RWPE2 (cell line): Measurements from ENCODE around the gene CYB561.

ENCODE experiments used
- ATAC-seq: fragments of 200-7000 bp; cut with Tn5 transposase; 3 replicates; pipeline ENCODE4 v1.9.1; 2021; ENCODE audit warnings: low read depth
- DNase-seq: peaks from one replicate; pipeline ENCODE4 v3.0.0-alpha.2; 2020; ENCODE audit warnings: low spot score
- H3K27ac ChIP-seq: fragments of 450-650 bp; 2 replicates; pipeline ENCODE4 v1.5.1; 2017; ENCODE audit warnings: mild to moderate bottlenecking; ENCODE audit not compliant: poor library complexity, severe bottlenecking
- H3K27me3 ChIP-seq: fragments of 250-450 bp; sonication (Bioruptor Pico); 2 replicates; pipeline ENCODE4 v1.5.1; 2021; ENCODE audit warnings: mild to moderate bottlenecking, moderate library complexity; ENCODE audit not compliant: insufficient read depth, poor library complexity, severe bottlenecking
- H3K36me3 ChIP-seq: fragments of 250-450 bp; sonication (Bioruptor Pico); 2 replicates; pipeline ENCODE4 v1.5.1; 2020; ENCODE audit warnings: low read depth, mild to moderate bottlenecking, moderate library complexity
- H3K4me1 ChIP-seq: fragments of 250-450 bp; sonication (Bioruptor Pico); 2 replicates; pipeline ENCODE4 v1.5.1; 2021; ENCODE audit warnings: mild to moderate bottlenecking, moderate library complexity; ENCODE audit not compliant: insufficient read depth, poor library complexity, severe bottlenecking
- H3K4me3 ChIP-seq: fragments of 250-450 bp; sonication (Bioruptor Pico); 2 replicates; pipeline ENCODE4 v1.5.1; 2021; ENCODE audit warnings: mild to moderate bottlenecking, moderate library complexity; ENCODE audit not compliant: severe bottlenecking
- H3K9me3 ChIP-seq: fragments of 250-450 bp; sonication (Bioruptor Pico); 2 replicates; pipeline ENCODE4 v1.5.1; 2021; ENCODE audit warnings: mild to moderate bottlenecking, moderate library complexity; ENCODE audit not compliant: severe bottlenecking
- TF ChIP-seq, protein P1 (sequence below): fragments of 450-650 bp; IDR thresholded peaks from one replicate; pipeline ENCODE4 v1.5.1; 2017; ENCODE audit warnings: mild to moderate bottlenecking, moderate library complexity; ENCODE audit not compliant: poor library complexity, severe bottlenecking

Gene CYB561

DNA sequence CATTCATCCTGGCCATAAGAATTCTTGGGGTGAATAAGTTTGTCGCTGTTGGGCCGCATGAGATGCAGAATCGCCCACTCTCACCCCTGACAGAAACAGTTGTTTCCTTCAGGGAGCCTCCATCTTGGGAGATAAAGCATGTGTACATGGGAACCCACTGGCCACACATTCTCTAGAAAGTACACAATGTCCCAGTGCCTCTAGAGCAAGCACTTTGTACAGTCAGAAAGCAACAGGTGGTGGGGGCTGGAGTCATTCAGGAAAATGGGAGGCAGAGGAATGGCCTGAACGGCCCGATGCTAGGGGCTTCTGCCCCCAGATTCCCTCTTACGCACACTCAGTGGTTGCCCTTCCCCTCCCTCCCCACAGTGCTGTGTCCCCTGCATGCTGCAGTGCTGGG is 46.8 kb upstream of the CYB561 start:
- H3K36me3 ChIP-seq = no peaks in the 10 kb centered on the region
- peaks cover 8% of the 10 kb centered on the region for H3K27me3 ChIP-seq
- no peak overlapping the region for H3K27ac ChIP-seq
- ATAC-seq (no peak), DNase-seq (no peak)
- no peaks in the 10 kb centered on the region for H3K9me3 ChIP-seq
- TF ChIP-seq, protein P1, sequence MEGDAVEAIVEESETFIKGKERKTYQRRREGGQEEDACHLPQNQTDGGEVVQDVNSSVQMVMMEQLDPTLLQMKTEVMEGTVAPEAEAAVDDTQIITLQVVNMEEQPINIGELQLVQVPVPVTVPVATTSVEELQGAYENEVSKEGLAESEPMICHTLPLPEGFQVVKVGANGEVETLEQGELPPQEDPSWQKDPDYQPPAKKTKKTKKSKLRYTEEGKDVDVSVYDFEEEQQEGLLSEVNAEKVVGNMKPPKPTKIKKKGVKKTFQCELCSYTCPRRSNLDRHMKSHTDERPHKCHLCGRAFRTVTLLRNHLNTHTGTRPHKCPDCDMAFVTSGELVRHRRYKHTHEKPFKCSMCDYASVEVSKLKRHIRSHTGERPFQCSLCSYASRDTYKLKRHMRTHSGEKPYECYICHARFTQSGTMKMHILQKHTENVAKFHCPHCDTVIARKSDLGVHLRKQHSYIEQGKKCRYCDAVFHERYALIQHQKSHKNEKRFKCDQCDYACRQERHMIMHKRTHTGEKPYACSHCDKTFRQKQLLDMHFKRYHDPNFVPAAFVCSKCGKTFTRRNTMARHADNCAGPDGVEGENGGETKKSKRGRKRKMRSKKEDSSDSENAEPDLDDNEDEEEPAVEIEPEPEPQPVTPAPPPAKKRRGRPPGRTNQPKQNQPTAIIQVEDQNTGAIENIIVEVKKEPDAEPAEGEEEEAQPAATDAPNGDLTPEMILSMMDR = no peak
- H3K4me3 ChIP-seq = no peak overlapping the region
- H3K4me1 ChIP-seq = no peaks in the 10 kb centered on the region

DNA sequence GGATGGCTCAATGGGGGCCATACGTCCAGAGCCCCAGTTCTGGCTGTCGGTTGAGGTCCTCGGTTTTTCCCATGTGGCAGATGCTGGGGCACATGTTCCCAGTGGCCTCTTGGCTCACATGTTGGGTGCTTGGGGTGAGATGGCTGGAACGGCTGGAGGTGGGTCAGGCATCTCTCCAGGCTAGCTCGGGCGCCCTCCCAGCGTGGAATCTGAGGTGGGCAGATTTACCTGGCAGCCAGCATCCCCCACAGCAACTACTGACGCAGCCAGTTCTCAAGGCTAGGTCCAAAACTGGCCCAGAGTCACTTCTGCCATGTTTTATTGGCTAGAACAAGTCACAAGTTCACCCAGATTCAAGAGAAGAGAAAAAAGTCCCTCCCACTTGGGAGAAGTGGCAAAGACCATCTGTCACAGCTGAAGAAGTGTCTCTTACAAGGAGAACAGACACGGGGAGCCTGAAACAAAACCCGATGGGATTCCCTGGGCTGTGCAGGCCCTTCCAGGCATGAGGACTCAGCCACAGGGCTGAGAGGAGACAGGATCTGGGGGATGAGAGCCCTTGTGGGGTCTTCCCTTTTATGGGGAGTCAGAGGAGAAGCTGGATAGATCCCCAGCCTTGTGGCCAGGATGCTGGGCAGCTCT is 46.0 kb upstream of the CYB561 start:
- Histone ChIP-seq H3K9me3 (no peaks in the 10 kb centered on the region), H3K36me3 (no peaks in the 10 kb centered on the region), H3K27ac (no peak overlapping the region), H3K4me3 (no peak overlapping the region), H3K4me1 (no peaks in the 10 kb centered on the region), H3K27me3 (peaks cover 8% of the 10 kb centered on the region)
- DNase-seq (no peak), ATAC-seq (no peak)
- TF ChIP-seq, protein P1 = no peak

DNA sequence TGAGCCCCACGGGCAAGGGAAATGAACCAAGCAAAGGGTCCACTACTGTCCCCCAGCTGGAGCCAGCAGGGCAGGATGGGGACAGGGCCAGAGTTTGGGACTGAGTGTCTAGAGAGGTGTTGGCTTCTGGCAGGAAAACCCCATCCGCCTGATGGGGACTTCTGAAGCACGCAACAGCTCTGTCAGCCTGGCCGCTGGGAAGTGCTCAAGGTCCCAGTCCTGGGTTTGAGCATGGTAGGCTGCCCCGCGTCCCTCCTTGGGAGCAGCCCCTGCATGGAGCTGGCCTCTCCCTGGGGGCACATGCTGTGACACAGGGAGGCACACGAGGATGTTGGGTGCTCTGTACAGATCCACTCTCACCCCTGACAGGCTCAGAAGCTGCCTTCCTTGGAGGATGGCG is 45.3 kb upstream of the CYB561 start:
- ATAC-seq = no peak
- no peaks in the 10 kb centered on the region for H3K9me3 ChIP-seq
- H3K27ac ChIP-seq = no peak overlapping the region
- TF ChIP-seq, protein P1 = no peak
- peaks cover 8% of the 10 kb centered on the region for H3K27me3 ChIP-seq
- no peak overlapping the region for H3K4me3 ChIP-seq
- H3K4me1 ChIP-seq = no peaks in the 10 kb centered on the region
- DNase-seq = no peak
- no peaks in the 10 kb centered on the region for H3K36me3 ChIP-seq

DNA sequence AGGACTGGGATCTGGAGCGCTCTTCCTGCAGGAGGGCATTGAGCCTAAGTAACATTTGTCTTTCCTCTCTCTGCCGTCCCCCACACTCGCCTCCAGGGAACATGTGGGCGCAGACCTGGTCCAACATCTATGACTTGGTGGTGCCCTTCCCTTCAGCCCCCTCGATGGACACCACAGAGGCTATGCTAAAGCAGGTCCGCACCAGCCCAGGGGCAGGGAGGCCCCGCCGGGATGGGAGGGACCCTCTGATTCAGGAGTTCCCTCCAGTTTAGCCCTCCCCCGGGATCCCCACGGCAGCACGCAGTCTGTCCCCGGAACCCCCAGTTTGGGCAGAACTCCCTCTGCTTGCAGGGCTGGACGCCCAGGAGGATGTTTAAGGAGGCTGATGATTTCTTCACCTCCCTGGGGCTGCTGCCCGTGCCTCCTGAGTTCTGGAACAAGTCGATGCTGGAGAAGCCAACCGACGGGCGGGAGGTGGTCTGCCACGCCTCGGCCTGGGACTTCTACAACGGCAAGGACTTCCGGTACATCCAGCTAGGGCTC is 44.8 kb upstream of the CYB561 start:
- H3K9me3 ChIP-seq = no peaks in the 10 kb centered on the region
- peaks cover 8% of the 10 kb centered on the region for H3K27me3 ChIP-seq
- no peak overlapping the region for H3K27ac ChIP-seq
- no peaks in the 10 kb centered on the region for H3K36me3 ChIP-seq
- no peak overlapping the region for H3K4me3 ChIP-seq
- DNase-seq (no peak), ATAC-seq (no peak)
- no peaks in the 10 kb centered on the region for H3K4me1 ChIP-seq
- TF ChIP-seq, protein P1 = no peak

DNA sequence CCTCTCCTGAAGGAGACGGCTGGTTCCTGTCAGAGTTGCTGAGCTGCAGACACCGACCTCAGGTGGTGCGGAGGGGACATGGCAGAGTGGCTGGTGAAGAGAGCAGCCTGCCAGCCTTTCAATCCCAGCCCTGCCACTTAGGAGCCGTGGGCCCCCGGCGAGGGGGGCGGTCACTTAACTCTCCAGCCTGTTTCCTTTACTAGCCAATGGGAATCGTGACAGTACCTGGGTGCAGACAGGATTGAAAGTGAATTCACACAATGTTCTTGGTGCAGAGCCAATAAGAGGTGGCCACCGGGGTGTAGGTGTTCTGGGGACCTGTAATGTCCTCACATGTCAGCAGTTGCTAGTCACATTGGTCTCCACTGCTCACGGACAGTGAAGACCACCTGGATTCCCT is 44.2 kb upstream of the CYB561 start:
- H3K36me3 ChIP-seq = no peaks in the 10 kb centered on the region
- H3K4me3 ChIP-seq = no peak overlapping the region
- no peak overlapping the region for H3K27ac ChIP-seq
- H3K9me3 ChIP-seq = no peaks in the 10 kb centered on the region
- H3K27me3 ChIP-seq = peaks cover 8% of the 10 kb centered on the region
- no peak for DNase-seq
- peak; percentile 45; the same call in 2 of the 3 replicates for ATAC-seq
- TF ChIP-seq, protein P1 = no peak
- no peaks in the 10 kb centered on the region for H3K4me1 ChIP-seq
